Left lung (tissue), 10 donors: ENCODE results near the gene CRYBG2. TPM values are rescaled to one million over a fixed set of nuclear protein-coding genes. Genes with fewer than 3 reads are reported as not detected.

Experiments
- ATAC-seq: fragments of 200-7000 bp; cut with Tn5 transposase; one replicate; pipeline ENCODE4 v1.9.1; 2020; ENCODE audit warnings: moderate library complexity
- DNase-seq, 4 donors: peaks; one replicate each; pipeline ENCODE4 v3.0.0-alpha.2; 2013 to 2020
- H3K27ac ChIP-seq, 2 donors: fragments of 200-600 bp; sonication (generic) in 1 of 2; one replicate each; pipeline versions ENCODE4 v1.5.0 to v1.8.0; 2020 to 2021
- H3K27me3 ChIP-seq, 2 donors: fragments of 200-600 bp; sonication (generic) in 1 of 2; one replicate each; pipeline versions ENCODE4 v1.5.0 to v1.8.0; 2020 to 2021
- H3K36me3 ChIP-seq, 2 donors: fragments of 200-600 bp; sonication (generic) in 1 of 2; one replicate each; pipeline versions ENCODE4 v1.5.0 to v1.8.0; 2020 to 2021
- H3K4me1 ChIP-seq, 2 donors: fragments of 200-600 bp; one replicate each; pipeline ENCODE4 v1.8.0; 2021
- H3K4me3 ChIP-seq, 2 donors: fragments of 200-600 bp; sonication (generic) in 1 of 2; one replicate each; pipeline versions ENCODE4 v1.5.0 to v1.8.0; 2020 to 2021; ENCODE audit warnings: mild to moderate bottlenecking in 1 of 2
- H3K9me3 ChIP-seq, 2 donors: fragments of 200-600 bp; sonication (generic) in 1 of 2; one replicate each; pipeline versions ENCODE4 v1.5.0 to v1.8.0; 2020 to 2021
- intact Hi-C, 2 donors: fragments of 100-400 bp; cut with DNase I; formaldehyde crosslinking; loops; one replicate each; pipeline versions ENCODE4 v1.11.2 to v1.14.2; 2022
- polyA plus RNA-seq, 6 donors: library from polyadenylated mRNA; unstranded; fragments of 120-200 nt; gene quantifications; one replicate each; pipeline ENCODE4 v1.2.1, GENCODE V29; 2013; ENCODE audit not compliant: insufficient read length in 6 of 6
- total RNA-seq, 2 donors: library from RNA; stranded (reverse); fragmentation: NEBNext Ultra II Directional; extraction: Animal tissue kit (Norgen Biotek cat#: 25700); gene quantifications; one replicate each; pipeline ENCODE4 v1.2.1, GENCODE V29; 2021
- TF ChIP-seq, protein P1 (sequence below), 2 donors: fragments of 200-600 bp; sonication (generic) in 1 of 2; IDR thresholded peaks; one replicate each; pipeline versions ENCODE4 v1.5.0 to v1.8.0; 2021; ENCODE audit warnings: antibody characterized with exemption in 2 of 2
- donor health status: DM: no; HTN: yes; CAD: no.
- donor health status: DM: no; HTN: no; CAD: no.

Gene CRYBG2
- total and polyA plus RNA-seq, 8 donors = 0.94 to 7.6 (median 1.7) TPM

DNA sequence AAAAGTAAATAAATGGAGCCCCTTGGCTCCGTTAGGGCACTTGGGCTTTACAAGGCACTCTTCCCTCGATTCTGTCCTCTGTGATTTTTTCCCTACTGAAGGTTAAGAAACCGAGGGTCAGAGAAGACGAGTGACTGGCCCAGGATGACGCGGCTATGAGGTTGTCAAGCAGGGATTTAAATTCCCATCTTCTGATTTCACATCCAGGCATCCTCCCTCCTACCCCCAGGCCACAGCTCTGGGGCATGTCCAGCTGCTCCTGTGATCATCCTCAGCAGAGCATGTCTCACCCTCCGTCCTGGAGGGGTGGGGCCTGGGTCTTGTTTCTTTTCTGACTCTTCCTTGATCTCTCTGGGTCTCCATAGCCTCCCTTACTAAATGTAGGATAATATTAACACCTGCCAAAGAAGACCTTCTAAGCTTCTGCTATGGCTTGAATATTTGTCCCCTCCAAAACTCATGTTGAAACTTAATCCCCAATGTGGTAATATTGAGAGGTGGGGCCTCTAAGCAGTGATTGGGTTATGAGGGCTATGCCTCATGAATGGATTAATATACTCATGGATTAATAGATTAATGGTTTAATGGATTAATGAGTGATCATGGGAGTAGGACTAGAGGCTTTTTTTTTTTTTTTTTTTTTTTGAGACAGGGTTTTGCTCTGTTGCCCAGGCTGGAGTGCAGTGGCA is 4.6 kb downstream of the CRYBG2 start:
- Histone ChIP-seq H3K27me3 (peaks cover 0 to under 1% of the 10 kb centered on the region in 2 donors), H3K9me3 (no peaks in the 10 kb centered on the region), H3K4me1 (no peaks in the 10 kb centered on the region), H3K4me3 (no peak overlapping the region), H3K36me3 (no peaks in the 10 kb centered on the region), H3K27ac (no peak overlapping the region)
- TF ChIP-seq, protein P1, sequence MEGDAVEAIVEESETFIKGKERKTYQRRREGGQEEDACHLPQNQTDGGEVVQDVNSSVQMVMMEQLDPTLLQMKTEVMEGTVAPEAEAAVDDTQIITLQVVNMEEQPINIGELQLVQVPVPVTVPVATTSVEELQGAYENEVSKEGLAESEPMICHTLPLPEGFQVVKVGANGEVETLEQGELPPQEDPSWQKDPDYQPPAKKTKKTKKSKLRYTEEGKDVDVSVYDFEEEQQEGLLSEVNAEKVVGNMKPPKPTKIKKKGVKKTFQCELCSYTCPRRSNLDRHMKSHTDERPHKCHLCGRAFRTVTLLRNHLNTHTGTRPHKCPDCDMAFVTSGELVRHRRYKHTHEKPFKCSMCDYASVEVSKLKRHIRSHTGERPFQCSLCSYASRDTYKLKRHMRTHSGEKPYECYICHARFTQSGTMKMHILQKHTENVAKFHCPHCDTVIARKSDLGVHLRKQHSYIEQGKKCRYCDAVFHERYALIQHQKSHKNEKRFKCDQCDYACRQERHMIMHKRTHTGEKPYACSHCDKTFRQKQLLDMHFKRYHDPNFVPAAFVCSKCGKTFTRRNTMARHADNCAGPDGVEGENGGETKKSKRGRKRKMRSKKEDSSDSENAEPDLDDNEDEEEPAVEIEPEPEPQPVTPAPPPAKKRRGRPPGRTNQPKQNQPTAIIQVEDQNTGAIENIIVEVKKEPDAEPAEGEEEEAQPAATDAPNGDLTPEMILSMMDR (IDR thresholded peaks at IDR 0.05) = no peak
- ATAC-seq = no peak
- intact Hi-C loops = no loop called here
- DNase-seq = no peak

DNA sequence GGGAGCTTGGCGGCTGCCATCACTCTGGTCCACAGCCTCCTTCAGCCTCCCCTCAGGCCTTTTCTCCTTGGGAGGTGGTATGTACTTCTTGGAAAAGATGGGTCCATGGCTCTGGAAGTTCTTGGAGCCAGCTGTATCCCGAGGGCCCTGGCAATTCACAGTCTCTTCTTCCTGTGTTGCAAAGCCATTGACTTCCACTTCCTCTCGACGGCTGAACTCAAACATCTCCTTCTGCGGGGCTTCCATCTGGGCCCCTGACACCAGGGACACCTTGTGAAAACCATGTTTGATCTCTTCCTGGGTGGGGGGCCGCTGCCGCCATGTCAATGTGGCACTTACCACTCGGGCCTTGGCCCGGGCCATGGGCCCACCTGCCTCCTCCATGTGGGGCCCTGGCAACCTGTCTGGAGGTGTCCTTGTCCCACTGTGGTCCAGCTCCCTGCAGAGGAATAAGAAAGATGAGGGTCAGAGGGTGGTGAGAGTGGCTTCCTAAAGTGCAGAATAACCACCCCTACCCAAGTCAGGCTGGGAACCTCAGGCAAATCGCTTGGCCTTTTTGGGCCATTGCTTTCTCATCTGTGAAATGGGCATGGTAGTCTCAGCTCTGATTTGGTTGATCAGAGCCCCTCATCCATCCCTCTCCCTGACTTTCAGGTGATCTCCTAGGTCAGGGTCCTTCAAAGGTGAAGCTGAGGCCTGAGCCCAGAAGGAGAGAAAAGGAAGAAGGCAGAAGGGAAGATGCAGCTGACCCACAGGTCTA is 7.5 kb downstream of the CRYBG2 start:
- H3K4me1 ChIP-seq = no peaks in the 10 kb centered on the region
- no peak overlapping the region for H3K27ac ChIP-seq
- no peak overlapping the region for H3K4me3 ChIP-seq
- H3K36me3 ChIP-seq = no peaks in the 10 kb centered on the region
- DNase-seq = no peak
- TF ChIP-seq, protein P1 (IDR thresholded peaks at IDR 0.05) = no peak
- peaks cover 0 to 6% of the 10 kb centered on the region in 2 donors for H3K27me3 ChIP-seq
- ATAC-seq = no peak
- no peaks in the 10 kb centered on the region for H3K9me3 ChIP-seq
- intact Hi-C loops = no loop called here

DNA sequence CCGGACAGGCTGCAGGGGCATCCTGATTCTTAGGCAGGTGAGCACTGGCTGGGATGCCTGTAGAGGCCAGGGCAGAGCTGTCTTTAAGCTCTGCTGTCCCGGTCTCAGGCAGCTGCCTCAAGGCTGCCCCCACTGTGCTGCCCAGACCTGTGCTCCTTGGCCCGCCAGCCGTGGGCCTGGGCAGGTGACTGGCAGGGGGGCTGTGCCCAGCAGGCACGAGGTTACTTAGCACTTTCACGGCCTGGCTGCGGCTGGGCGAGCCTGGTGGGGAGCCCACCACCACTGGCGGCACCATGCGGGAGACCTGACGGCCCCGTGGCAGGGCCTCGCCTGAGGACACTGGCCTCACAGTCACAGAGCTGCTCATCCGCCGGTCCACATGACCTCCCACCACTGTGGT is 8.2 kb downstream of the CRYBG2 start:
- H3K36me3 ChIP-seq = no peaks in the 10 kb centered on the region
- ATAC-seq = no peak
- no peaks in the 10 kb centered on the region for H3K4me1 ChIP-seq
- intact Hi-C loops = no loop called here
- H3K27me3 ChIP-seq = peaks cover 0 to 6% of the 10 kb centered on the region in 2 donors
- TF ChIP-seq, protein P1 (IDR thresholded peaks at IDR 0.05) = no peak
- no peak overlapping the region for H3K4me3 ChIP-seq
- H3K27ac ChIP-seq = no peak overlapping the region
- DNase-seq = no peak
- H3K9me3 ChIP-seq = no peaks in the 10 kb centered on the region

DNA sequence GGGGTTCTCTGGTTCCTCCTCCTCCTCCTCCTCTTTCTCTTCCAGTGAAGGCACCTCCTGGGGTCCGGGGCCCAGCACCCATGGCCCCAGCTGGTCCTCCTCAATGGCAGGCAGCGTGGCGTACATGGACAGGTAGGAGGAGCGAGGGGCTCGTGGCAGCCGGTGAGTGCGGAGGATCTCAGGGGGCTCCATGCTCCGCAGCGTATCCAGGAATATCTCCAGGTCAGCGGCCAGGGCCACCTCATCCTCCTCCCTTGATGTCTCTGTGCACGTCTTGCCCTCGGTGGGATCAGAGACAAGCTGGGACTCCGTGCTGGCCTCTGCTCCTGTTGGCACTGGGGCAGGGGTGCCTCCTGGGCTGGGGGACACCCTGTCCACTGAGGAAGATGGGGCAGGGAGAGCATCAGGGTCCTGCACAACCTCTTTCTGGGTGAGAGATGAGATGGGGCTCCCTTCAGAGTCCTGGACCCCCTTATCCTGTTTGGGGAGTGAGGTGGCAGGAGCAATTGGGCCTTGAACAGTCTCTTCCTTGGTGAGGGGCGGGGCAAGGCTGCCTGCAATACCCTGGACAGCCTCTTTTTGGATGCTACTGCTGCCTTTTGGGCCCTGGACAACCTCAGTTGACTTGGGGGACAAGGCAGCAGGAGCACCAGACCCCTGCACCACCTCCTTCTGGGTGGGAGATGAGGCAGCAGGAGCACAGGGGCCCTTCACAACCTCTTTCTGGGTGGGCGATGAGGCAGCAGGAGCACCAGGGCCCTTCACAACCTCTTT is 9.6 kb downstream of the CRYBG2 start:
- intact Hi-C loops = no loop called here
- Histone ChIP-seq H3K4me3 (no peak overlapping the region), H3K9me3 (no peaks in the 10 kb centered on the region), H3K4me1 (no peaks in the 10 kb centered on the region), H3K27ac (no peak overlapping the region), H3K36me3 (no peaks in the 10 kb centered on the region), H3K27me3 (peaks cover 0 to 6% of the 10 kb centered on the region in 2 donors)
- ATAC-seq = no peak
- TF ChIP-seq, protein P1 (IDR thresholded peaks at IDR 0.05) = no peak
- no peak for DNase-seq

DNA sequence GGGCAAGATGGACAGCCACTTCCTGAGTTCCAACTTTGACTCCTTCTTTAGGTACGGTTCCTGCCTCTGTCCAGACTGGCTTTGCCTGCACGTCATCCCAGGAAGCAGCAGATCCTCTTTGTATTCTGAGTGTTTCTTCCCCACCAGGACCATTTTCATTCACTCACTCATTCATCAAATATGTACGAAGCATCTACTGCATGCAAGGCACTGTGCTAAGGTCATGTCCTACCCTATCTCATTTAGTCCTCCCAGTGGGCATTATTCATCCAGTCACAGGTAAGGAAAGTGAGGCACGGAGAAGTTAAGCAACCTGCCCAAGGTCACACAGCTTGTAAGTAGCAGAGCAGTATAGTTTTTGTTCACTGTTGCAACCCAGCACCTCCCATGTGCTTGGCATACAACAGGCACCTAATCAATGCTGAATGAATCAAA is 13.9 kb downstream of the CRYBG2 start:
- Histone ChIP-seq H3K9me3 (no peaks in the 10 kb centered on the region), H3K36me3 (no peaks in the 10 kb centered on the region), H3K4me1 (peaks cover 11 to 20% of the 10 kb centered on the region in 2 donors), H3K4me3 (no peak overlapping the region), H3K27ac (no peak overlapping the region), H3K27me3 (peaks cover 10 to 29% of the 10 kb centered on the region in 2 donors)
- ATAC-seq (no peak), DNase-seq (no peak)
- intact Hi-C loops = no loop called here
- TF ChIP-seq, protein P1 (IDR thresholded peaks at IDR 0.05) = no peak
